ENCODE results near the gene DIP2B. TPM values are rescaled to one million over a fixed set of nuclear protein-coding genes. Genes with fewer than 3 reads are reported as not detected.

Gene DIP2B
- polyA plus RNA-seq, 3 donors = 3.5 to 12.3 (median 6.5) TPM

- Mint-ChIP-seq H3K4me3 (no peak overlapping the region), H3K27me3 (ENCODE audit: low read depth in 3 of 3) (peaks cover 0 to 2% (median 0%) of the 10 kb centered on the region in 3 donors), H3K27ac (peak overlapping the region in 3 of 7 donors; percentile 23 to 45 (median 30)), H3K36me3 (no peaks in the 10 kb centered on the region), H3K4me1 (peaks cover 81% of the 10 kb centered on the region), H3K9me3 (no peaks in the 10 kb centered on the region)
- Histone ChIP-seq H3K9ac (ENCODE audit: insufficient read depth, low read length, poor library complexity, severe bottlenecking) (no peak overlapping the region), H3K4me3 (replicated peaks in 1 of 3; ENCODE audit: low read depth in 2 of 3, low read length in 3 of 3) (peak overlapping the region in 1 of 3 experiments; percentile 15), H3K79me2 (ENCODE audit: insufficient read depth, low read length) (peaks cover 95% of the 10 kb centered on the region), H4K20me1 (ENCODE audit: insufficient read depth, low read length) (peaks cover 97% of the 10 kb centered on the region), H3K27me3 (ENCODE audit: control insufficient read depth in 2 of 2, insufficient read depth in 2 of 2, low read length in 2 of 2) (no peaks in the 10 kb centered on the region), H2AFZ (ENCODE audit: insufficient read depth, low read depth, low read length, poor library complexity, severe bottlenecking) (no peak overlapping the region), H3K9me3 (replicated peaks in 1 of 2; ENCODE audit: control insufficient read depth in 1 of 2, insufficient read depth in 1 of 2, low read length in 2 of 2) (no peaks in the 10 kb centered on the region), H3K36me3 (replicated peaks in 1 of 2; ENCODE audit: control insufficient read depth in 1 of 2, insufficient read depth in 2 of 2, low read length in 2 of 2) (no peaks in the 10 kb centered on the region), H3K4me2 (replicated peaks; ENCODE audit: extremely low read depth, low read length, poor library complexity, severe bottlenecking) (peak overlapping the region; percentile 42), H3K4me1 (ENCODE audit: control insufficient read depth in 1 of 2, insufficient read depth in 2 of 2, low read length in 2 of 2) (peaks cover 54 to 84% of the 10 kb centered on the region in 2 donors), H3K27ac (ENCODE audit: low read depth in 1 of 2, low read length in 2 of 2) (no peak overlapping the region)
- WGBS (ENCODE audit: insufficient coverage) = no CpG with 5 or more reads among the region's 3 CpGs
- no peak for TF ChIP-seq CTCF (IDR thresholded peaks at IDR 0.05)
- peak; percentile 21 to 42 (median 35) for DNase-seq
- intact Hi-C loops (cut with micrococcal nuclease) = loop anchor here (5.0 to 10.0 kb wide), 3 partner anchors 38 to 55 kb away; no protein-coding TSS in a partner anchor
Measured at GRCh38 chr12:50569876-50570275, 65.1 kb downstream of the DIP2B start.

- Histone ChIP-seq H2AFZ (ENCODE audit: insufficient read depth, low read depth, low read length, poor library complexity, severe bottlenecking) (no peak overlapping the region), H3K9ac (ENCODE audit: insufficient read depth, low read length, poor library complexity, severe bottlenecking) (no peak overlapping the region), H3K4me2 (replicated peaks; ENCODE audit: extremely low read depth, low read length, poor library complexity, severe bottlenecking) (peak overlapping the region; percentile 45), H3K27ac (ENCODE audit: low read depth in 1 of 2, low read length in 2 of 2) (no peak overlapping the region), H3K4me1 (ENCODE audit: control insufficient read depth in 1 of 2, insufficient read depth in 2 of 2, low read length in 2 of 2) (peaks cover 52 to 84% of the 10 kb centered on the region in 2 donors), H3K4me3 (replicated peaks in 1 of 3; ENCODE audit: low read depth in 2 of 3, low read length in 3 of 3) (peak overlapping the region in 1 of 3 experiments; percentile 43), H4K20me1 (ENCODE audit: insufficient read depth, low read length) (peaks cover 90% of the 10 kb centered on the region), H3K27me3 (ENCODE audit: control insufficient read depth in 2 of 2, insufficient read depth in 2 of 2, low read length in 2 of 2) (no peaks in the 10 kb centered on the region), H3K9me3 (replicated peaks in 1 of 2; ENCODE audit: control insufficient read depth in 1 of 2, insufficient read depth in 1 of 2, low read length in 2 of 2) (no peaks in the 10 kb centered on the region), H3K79me2 (ENCODE audit: insufficient read depth, low read length) (peaks cover 95% of the 10 kb centered on the region), H3K36me3 (replicated peaks in 1 of 2; ENCODE audit: control insufficient read depth in 1 of 2, insufficient read depth in 2 of 2, low read length in 2 of 2) (no peaks in the 10 kb centered on the region)
- peaks cover 0 to 2% of the 10 kb centered on the region in 2 donors for H3K36me3 Mint-ChIP-seq
- no peak for TF ChIP-seq CTCF (IDR thresholded peaks at IDR 0.05)
- H3K27ac Mint-ChIP-seq = peak overlapping the region in 6 of 7 donors; percentile 66 to 90 (median 70)
- H3K9me3 Mint-ChIP-seq = no peaks in the 10 kb centered on the region
- intact Hi-C loops (cut with micrococcal nuclease) = loop anchor here (2.0 to 10.0 kb wide), 4 partner anchors 39 to 67 kb away; partner anchors contain the start of gene DIP2B (in 1 of the 2)
- 90% methylated on average over 5 of the region's 7 CpGs for WGBS (ENCODE audit: insufficient coverage)
- H3K4me3 Mint-ChIP-seq = no peak overlapping the region
- H3K4me1 Mint-ChIP-seq = peaks cover 76% of the 10 kb centered on the region
- no peak for DNase-seq
- H3K27me3 Mint-ChIP-seq (ENCODE audit: low read depth in 3 of 3) = no peaks in the 10 kb centered on the region
Measured at GRCh38 chr12:50571786-50572185, 67.0 kb downstream of the DIP2B start.

Measured in CD14-positive monocyte (primary cell).